ENCODE measurements around the gene UBA6. TPM values are rescaled to one million over a fixed set of nuclear protein-coding genes. Genes with fewer than 3 reads are reported as not detected.
A peak's percentile ranks its signal among the peaks of the same experiment; 100 is the strongest.

UBA6 gene
- total RNA-seq, 2 donors from 2014 or later: 12.5 to 13.7 TPM

- 65 to 71% methylated on average over 4 of the region's 4 CpGs for WGBS, 2 donors
- intact Hi-C loops (cut with DNase I): no loop called here
- H3K4me1 ChIP-seq: peaks cover 8% of the 10 kb centered on the region
- TF ChIP-seq POLR2A (IDR thresholded peaks at IDR 0.05): no peak
- TF ChIP-seq CTCF (IDR thresholded peaks at IDR 0.05): no peak
- no peak overlapping the region for H3K4me3 ChIP-seq
- no peak for DNase-seq
- no peaks in the 10 kb centered on the region for H3K27me3 ChIP-seq
- H3K36me3 ChIP-seq (replicated peaks in 1 of 2; ENCODE audit: insufficient read depth in 1 of 2, low read depth in 2 of 2): no peaks in the 10 kb centered on the region
- H3K27ac ChIP-seq: no peak overlapping the region
- ATAC-seq: no peak
- no peaks in the 10 kb centered on the region for H3K9me3 ChIP-seq
Measured at GRCh38 chr4:67727124-67727850, 26.3 kb upstream of the UBA6 start.

- Histone ChIP-seq H3K4me3 (no peak overlapping the region), H3K4me1 (peaks cover 8% of the 10 kb centered on the region), H3K27ac (no peak overlapping the region), H3K9me3 (no peaks in the 10 kb centered on the region), H3K36me3 (replicated peaks in 1 of 2; ENCODE audit: insufficient read depth in 1 of 2, low read depth in 2 of 2) (no peaks in the 10 kb centered on the region), H3K27me3 (no peaks in the 10 kb centered on the region)
- WGBS, 2 donors: 88 to 91% methylated on average over 4 of the region's 4 CpGs
- no peak for TF ChIP-seq POLR2A (IDR thresholded peaks at IDR 0.05)
- TF ChIP-seq CTCF (IDR thresholded peaks at IDR 0.05): no peak
- intact Hi-C loops (cut with DNase I): no loop called here
- no peak for ATAC-seq
- DNase-seq: no peak
Measured at GRCh38 chr4:67725981-67726380, 25.0 kb upstream of the UBA6 start.

- 38 to 56% methylated on average over 1 of the region's 1 CpG for WGBS, 2 donors
- Histone ChIP-seq H3K4me3 (no peak overlapping the region), H3K36me3 (replicated peaks in 1 of 2; ENCODE audit: insufficient read depth in 1 of 2, low read depth in 2 of 2) (no peaks in the 10 kb centered on the region), H3K27ac (peak overlapping the region in 1 of 4 donors; percentile 6), H3K27me3 (no peaks in the 10 kb centered on the region), H3K4me1 (peaks cover 12% of the 10 kb centered on the region), H3K9me3 (no peaks in the 10 kb centered on the region)
- TF ChIP-seq POLR2A (IDR thresholded peaks at IDR 0.05) (no peak), CTCF (IDR thresholded peaks at IDR 0.05) (no peak)
- DNase-seq (peak in 2 of 4 donors; percentile 14 to 25), ATAC-seq (peak; percentile 63)
- intact Hi-C loops (cut with DNase I): no loop called here
Measured at GRCh38 chr4:67725132-67725531, 24.2 kb upstream of the UBA6 start.

DNA sequence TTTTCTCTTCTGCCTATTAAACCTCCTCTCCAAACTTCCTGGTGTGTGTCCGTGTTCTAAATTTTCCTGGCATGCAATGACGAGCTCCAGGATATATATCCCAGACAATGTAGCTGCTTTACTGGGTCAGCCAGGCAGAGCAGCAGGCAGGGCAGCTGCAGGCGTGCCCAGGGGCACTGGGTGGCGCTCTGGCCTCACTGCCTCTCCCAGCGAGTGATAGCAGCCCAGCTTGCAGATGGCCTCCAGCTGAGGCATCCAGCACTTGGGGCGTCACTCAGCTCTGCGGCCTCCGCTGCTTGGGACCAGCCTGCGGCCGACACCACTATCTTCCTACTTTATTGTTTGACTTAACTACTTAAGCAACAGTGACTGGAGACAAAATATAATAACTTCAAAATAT lies 23.0 kb upstream of the UBA6 start:
- WGBS, 2 donors: 89 to 95% methylated on average over 9 to 10 of the region's 10 CpGs

More for the DNA sequence above, 23.0 kb upstream of the UBA6 start:
- peaks cover 15% of the 10 kb centered on the region for H3K4me1 ChIP-seq
- intact Hi-C loops (cut with DNase I): no loop called here
- H3K36me3 ChIP-seq (replicated peaks in 1 of 2; ENCODE audit: insufficient read depth in 1 of 2, low read depth in 2 of 2): no peaks in the 10 kb centered on the region
- H3K4me3 ChIP-seq: no peak overlapping the region
- H3K27me3 ChIP-seq: no peaks in the 10 kb centered on the region
- DNase-seq (no peak), ATAC-seq (no peak)
- TF ChIP-seq CTCF (IDR thresholded peaks at IDR 0.05): no peak
- no peak for TF ChIP-seq POLR2A (IDR thresholded peaks at IDR 0.05)
- no peak overlapping the region for H3K27ac ChIP-seq
- no peaks in the 10 kb centered on the region for H3K9me3 ChIP-seq
